Liver (tissue), 9 donors: ENCODE measurements around the gene LDB2. TPM values are rescaled to one million over a fixed set of nuclear protein-coding genes. Genes with fewer than 3 reads are reported as not detected.

Source experiments
- DNase-seq: peaks from one replicate; pipeline ENCODE4 v3.0.0-alpha.2; 2017; ENCODE audit warnings: low spot score
- H3K27ac ChIP-seq, 2 donors: one replicate each; pipeline ENCODE4 v1.7.0; 2013; ENCODE audit warnings: inconsistent platforms in 2 of 2, low read length in 2 of 2, control low read depth in 1 of 2, low read depth in 1 of 2, mild to moderate bottlenecking in 1 of 2
- H3K27me3 ChIP-seq, 4 donors: one replicate each; pipeline versions ENCODE4 v1.6.1 to v1.7.0; 2013; ENCODE audit warnings: low read length in 3 of 4, inconsistent platforms in 1 of 4, mild to moderate bottlenecking in 1 of 4, moderate library complexity in 1 of 4; ENCODE audit not compliant: control insufficient read depth in 4 of 4, insufficient read depth in 4 of 4
- H3K36me3 ChIP-seq, 4 donors: one replicate each; pipeline versions ENCODE4 v1.6.1 to v1.7.0; 2013; ENCODE audit warnings: low read length in 3 of 4, mild to moderate bottlenecking in 3 of 4, low read depth in 1 of 4, moderate library complexity in 1 of 4; ENCODE audit not compliant: control insufficient read depth in 4 of 4, insufficient read depth in 3 of 4
- H3K4me1 ChIP-seq, 4 donors: one replicate each; pipeline versions ENCODE4 v1.6.1 to v1.7.0; 2013; ENCODE audit warnings: low read length in 3 of 4, mild to moderate bottlenecking in 3 of 4, moderate library complexity in 1 of 4; ENCODE audit not compliant: control insufficient read depth in 4 of 4, insufficient read depth in 4 of 4
- H3K4me3 ChIP-seq, 3 donors: one replicate each; pipeline versions ENCODE4 v1.6.1 to v1.7.0; 2013; ENCODE audit warnings: low read length in 3 of 3, control low read depth in 1 of 3, low read depth in 1 of 3, mild to moderate bottlenecking in 1 of 3
- H3K9ac ChIP-seq, 2 donors: one replicate each; pipeline ENCODE4 v1.7.0; 2013; ENCODE audit warnings: low read length in 2 of 2, mild to moderate bottlenecking in 2 of 2, moderate library complexity in 2 of 2, control low read depth in 1 of 2, low read depth in 1 of 2
- H3K9me3 ChIP-seq, 4 donors: one replicate each; pipeline versions ENCODE4 v1.6.1 to v1.7.0; 2013; ENCODE audit warnings: low read length in 3 of 4; ENCODE audit not compliant: control insufficient read depth in 4 of 4
- EGR1 ChIP-seq, 2 donors: IDR thresholded peaks; 2 replicates each; pipeline ENCODE4 v1.6.1; 2016 to 2018; ENCODE audit warnings: antibody characterized with exemption in 2 of 2, low read depth in 2 of 2
- FOXA1 ChIP-seq: IDR thresholded peaks from 2 replicates; pipeline ENCODE4 v1.6.1; 2016; ENCODE audit warnings: antibody characterized with exemption
- FOXA2 ChIP-seq: IDR thresholded peaks from 2 replicates; pipeline ENCODE4 v1.6.1; 2016; ENCODE audit warnings: antibody characterized with exemption
- GABPA ChIP-seq, 2 donors: IDR thresholded peaks in 1 of 2; conservative IDR thresholded peaks in 1 of 2; 2 replicates each; pipeline ENCODE4 v1.6.1; 2016; ENCODE audit warnings: antibody characterized with exemption in 2 of 2, mild to moderate bottlenecking in 1 of 2, moderate library complexity in 1 of 2
- HNF4A ChIP-seq, 2 donors: conservative IDR thresholded peaks; 2 replicates each; pipeline ENCODE4 v1.6.1; 2016; ENCODE audit warnings: antibody characterized with exemption in 2 of 2, mild to moderate bottlenecking in 2 of 2
- HNF4G ChIP-seq: IDR thresholded peaks from 2 replicates; pipeline ENCODE4 v1.6.1; 2016; ENCODE audit warnings: antibody characterized with exemption
- JUND ChIP-seq, 2 donors: IDR thresholded peaks; 2 replicates each; pipeline ENCODE4 v1.6.1; 2016; ENCODE audit warnings: antibody characterized with exemption in 2 of 2
- NR2F2 ChIP-seq: IDR thresholded peaks from 2 replicates; pipeline ENCODE4 v1.6.1; 2016; ENCODE audit warnings: antibody characterized with exemption
- RAD21 ChIP-seq, 2 donors: IDR thresholded peaks; 2 replicates each; pipeline ENCODE4 v1.6.1; 2016; ENCODE audit warnings: antibody characterized with exemption in 2 of 2, mild to moderate bottlenecking in 2 of 2
- RXRA ChIP-seq, 2 donors: IDR thresholded peaks; 2 replicates each; pipeline ENCODE4 v1.6.1; 2017 to 2018; ENCODE audit warnings: antibody characterized with exemption in 2 of 2, mild to moderate bottlenecking in 1 of 2
- SP1 ChIP-seq: IDR thresholded peaks from 2 replicates; pipeline ENCODE4 v1.6.1; 2018; ENCODE audit warnings: antibody characterized with exemption, mild to moderate bottlenecking
- TAF1 ChIP-seq: conservative IDR thresholded peaks from 2 replicates; pipeline ENCODE4 v1.6.1; 2016; ENCODE audit warnings: antibody characterized with exemption, mild to moderate bottlenecking
- YY1 ChIP-seq: IDR thresholded peaks from 2 replicates; pipeline ENCODE4 v1.6.1; 2016; ENCODE audit warnings: antibody characterized with exemption, mild to moderate bottlenecking
- WGBS: extraction: QIAGEN DNeasy Blood & Tissue Kit; methylation state at CpG from one replicate; pipeline ENCODE4 v1.1.7; 2013; 5-methylcytosine and 5-hydroxymethylcytosine counted together
- polyA plus RNA-seq, 2 donors: library from polyadenylated mRNA; stranded (reverse) in 1 of 2; unstranded in 1 of 2; fragments of 200-250 nt in 1 of 2; fragments of >200 nt in 1 of 2; fragmentation: Nextera tagmentation in 1 of 2; extraction: Ambion mirVana in 1 of 2; gene quantifications; one replicate each; pipeline versions ENCODE4 v1.2.1 to v1.2.3, GENCODE V29; 2013 to 2015
- total RNA-seq, 2 donors: library from RNA; depleted of rRNA; stranded (reverse); fragments of >200 nt; gene quantifications; one replicate each; pipeline ENCODE4 v1.2.3, GENCODE V29; 2014
- TF ChIP-seq, protein P1 (sequence below): IDR thresholded peaks from 2 replicates; pipeline ENCODE4 v1.6.1; 2016; ENCODE audit warnings: antibody characterized with exemption
- TF ChIP-seq, protein P2 (sequence below): fragments of 150-350 bp; IDR thresholded peaks from 2 replicates; pipeline ENCODE4 v1.5.1; 2017; ENCODE audit warnings: improper control_type of control experiment, low read depth, low read length; ENCODE audit not compliant: missing input control
- TF ChIP-seq, protein P3 (sequence below): IDR thresholded peaks from 2 replicates; pipeline ENCODE4 v1.6.1; 2016; ENCODE audit warnings: antibody characterized with exemption, mild to moderate bottlenecking
- TF ChIP-seq, protein P4 (sequence below): IDR thresholded peaks from 2 replicates; pipeline ENCODE4 v1.6.1; 2016; ENCODE audit warnings: antibody characterized with exemption
- TF ChIP-seq, protein P5 (sequence below): IDR thresholded peaks from 2 replicates; pipeline ENCODE4 v1.6.1; 2016; ENCODE audit warnings: antibody characterized with exemption
- donor health status: healthy.
- donor health status: healthy.
- donor health status: healthy.
- donor health status: healthy.
- donor health status: healthy.

The LDB2 gene
- total and polyA plus RNA-seq, 4 donors: 7.4 to 31.9 (median 16.8) TPM

DNA sequence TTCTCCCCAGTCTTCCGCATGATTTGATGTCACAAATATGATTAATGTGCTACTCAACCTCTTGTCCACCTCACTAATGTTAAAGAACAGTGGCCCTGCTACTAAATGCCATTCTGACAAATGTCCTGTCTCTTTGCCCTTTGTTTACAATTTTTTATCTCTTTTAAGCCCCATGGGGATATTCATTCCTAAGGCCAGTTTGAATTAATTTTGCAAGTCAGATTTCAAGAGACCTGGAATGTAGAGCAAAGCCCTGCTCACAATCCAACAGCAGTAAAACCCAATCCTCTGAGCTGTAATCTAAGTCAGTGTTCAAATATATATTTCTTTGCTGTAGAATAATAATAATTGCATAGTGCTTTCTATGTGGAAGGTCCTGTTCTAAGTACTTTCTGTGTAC is 81.2 kb downstream of the LDB2 start:
- H3K4me1 ChIP-seq: peaks cover 0 to 5% (median 2%) of the 10 kb centered on the region in 4 donors
- H3K9me3 ChIP-seq: no peaks in the 10 kb centered on the region
- no peaks in the 10 kb centered on the region for H3K27me3 ChIP-seq
- no peak overlapping the region for H3K9ac ChIP-seq
- WGBS: 90% methylated on average over 1 of the region's 1 CpG
- H3K27ac ChIP-seq: no peak overlapping the region
- peak; percentile 42 for TF ChIP-seq NR2F2
- TF ChIP-seq, protein P1, sequence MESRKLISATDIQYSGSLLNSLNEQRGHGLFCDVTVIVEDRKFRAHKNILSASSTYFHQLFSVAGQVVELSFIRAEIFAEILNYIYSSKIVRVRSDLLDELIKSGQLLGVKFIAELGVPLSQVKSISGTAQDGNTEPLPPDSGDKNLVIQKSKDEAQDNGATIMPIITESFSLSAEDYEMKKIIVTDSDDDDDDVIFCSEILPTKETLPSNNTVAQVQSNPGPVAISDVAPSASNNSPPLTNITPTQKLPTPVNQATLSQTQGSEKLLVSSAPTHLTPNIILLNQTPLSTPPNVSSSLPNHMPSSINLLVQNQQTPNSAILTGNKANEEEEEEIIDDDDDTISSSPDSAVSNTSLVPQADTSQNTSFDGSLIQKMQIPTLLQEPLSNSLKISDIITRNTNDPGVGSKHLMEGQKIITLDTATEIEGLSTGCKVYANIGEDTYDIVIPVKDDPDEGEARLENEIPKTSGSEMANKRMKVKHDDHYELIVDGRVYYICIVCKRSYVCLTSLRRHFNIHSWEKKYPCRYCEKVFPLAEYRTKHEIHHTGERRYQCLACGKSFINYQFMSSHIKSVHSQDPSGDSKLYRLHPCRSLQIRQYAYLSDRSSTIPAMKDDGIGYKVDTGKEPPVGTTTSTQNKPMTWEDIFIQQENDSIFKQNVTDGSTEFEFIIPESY: no peak
- no peak for TF ChIP-seq FOXA1
- no peaks in the 10 kb centered on the region for H3K36me3 ChIP-seq
- no peak overlapping the region for H3K4me3 ChIP-seq
- DNase-seq: no peak

DNA sequence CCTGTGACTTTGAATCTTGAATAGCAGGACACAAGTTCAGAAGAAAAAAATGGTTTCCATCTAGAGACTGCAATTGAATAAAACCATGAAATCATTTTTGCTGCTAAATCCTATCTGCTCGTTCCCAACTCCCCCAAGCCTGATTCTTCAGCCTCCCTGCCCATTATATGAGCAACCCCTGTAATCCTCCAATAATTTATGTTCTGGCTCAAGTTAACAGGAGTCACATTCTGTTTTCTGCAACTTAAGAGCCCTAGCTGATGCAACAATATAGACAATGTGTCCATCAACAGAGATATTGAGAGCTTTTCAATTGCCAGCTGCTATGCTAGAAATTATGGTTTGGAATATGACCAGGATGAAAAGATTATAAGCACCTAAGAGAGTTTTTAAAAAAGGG is 84.1 kb downstream of the LDB2 start:
- Histone ChIP-seq H3K27me3 (no peaks in the 10 kb centered on the region), H3K9ac (no peak overlapping the region), H3K36me3 (no peaks in the 10 kb centered on the region), H3K4me3 (no peak overlapping the region), H3K9me3 (no peaks in the 10 kb centered on the region), H3K27ac (no peak overlapping the region), H3K4me1 (no peaks in the 10 kb centered on the region)
- 86% methylated on average over 1 of the region's 1 CpG for WGBS
- no peak for DNase-seq
- TF ChIP-seq, protein P2, sequence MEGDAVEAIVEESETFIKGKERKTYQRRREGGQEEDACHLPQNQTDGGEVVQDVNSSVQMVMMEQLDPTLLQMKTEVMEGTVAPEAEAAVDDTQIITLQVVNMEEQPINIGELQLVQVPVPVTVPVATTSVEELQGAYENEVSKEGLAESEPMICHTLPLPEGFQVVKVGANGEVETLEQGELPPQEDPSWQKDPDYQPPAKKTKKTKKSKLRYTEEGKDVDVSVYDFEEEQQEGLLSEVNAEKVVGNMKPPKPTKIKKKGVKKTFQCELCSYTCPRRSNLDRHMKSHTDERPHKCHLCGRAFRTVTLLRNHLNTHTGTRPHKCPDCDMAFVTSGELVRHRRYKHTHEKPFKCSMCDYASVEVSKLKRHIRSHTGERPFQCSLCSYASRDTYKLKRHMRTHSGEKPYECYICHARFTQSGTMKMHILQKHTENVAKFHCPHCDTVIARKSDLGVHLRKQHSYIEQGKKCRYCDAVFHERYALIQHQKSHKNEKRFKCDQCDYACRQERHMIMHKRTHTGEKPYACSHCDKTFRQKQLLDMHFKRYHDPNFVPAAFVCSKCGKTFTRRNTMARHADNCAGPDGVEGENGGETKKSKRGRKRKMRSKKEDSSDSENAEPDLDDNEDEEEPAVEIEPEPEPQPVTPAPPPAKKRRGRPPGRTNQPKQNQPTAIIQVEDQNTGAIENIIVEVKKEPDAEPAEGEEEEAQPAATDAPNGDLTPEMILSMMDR: no peak
- TF ChIP-seq FOXA2 (no peak), FOXA1 (no peak), RXRA (IDR thresholded peaks at IDR 0.05) (no peak), TAF1 (no peak), JUND (IDR thresholded peaks at IDR 0.05) (no peak), NR2F2 (no peak), EGR1 (IDR thresholded peaks at IDR 0.05; ENCODE audit: low read depth in 2 of 2) (no peak), YY1 (no peak), HNF4A (conservative IDR thresholded peaks at IDR 0.05) (no peak), HNF4G (no peak), SP1 (no peak), GABPA (IDR thresholded peaks at IDR 0.05 in 1 of 2, conservative IDR thresholded peaks at IDR 0.05 in 1 of 2) (no peak), RAD21 (IDR thresholded peaks at IDR 0.05) (no peak)
- TF ChIP-seq, protein P3, sequence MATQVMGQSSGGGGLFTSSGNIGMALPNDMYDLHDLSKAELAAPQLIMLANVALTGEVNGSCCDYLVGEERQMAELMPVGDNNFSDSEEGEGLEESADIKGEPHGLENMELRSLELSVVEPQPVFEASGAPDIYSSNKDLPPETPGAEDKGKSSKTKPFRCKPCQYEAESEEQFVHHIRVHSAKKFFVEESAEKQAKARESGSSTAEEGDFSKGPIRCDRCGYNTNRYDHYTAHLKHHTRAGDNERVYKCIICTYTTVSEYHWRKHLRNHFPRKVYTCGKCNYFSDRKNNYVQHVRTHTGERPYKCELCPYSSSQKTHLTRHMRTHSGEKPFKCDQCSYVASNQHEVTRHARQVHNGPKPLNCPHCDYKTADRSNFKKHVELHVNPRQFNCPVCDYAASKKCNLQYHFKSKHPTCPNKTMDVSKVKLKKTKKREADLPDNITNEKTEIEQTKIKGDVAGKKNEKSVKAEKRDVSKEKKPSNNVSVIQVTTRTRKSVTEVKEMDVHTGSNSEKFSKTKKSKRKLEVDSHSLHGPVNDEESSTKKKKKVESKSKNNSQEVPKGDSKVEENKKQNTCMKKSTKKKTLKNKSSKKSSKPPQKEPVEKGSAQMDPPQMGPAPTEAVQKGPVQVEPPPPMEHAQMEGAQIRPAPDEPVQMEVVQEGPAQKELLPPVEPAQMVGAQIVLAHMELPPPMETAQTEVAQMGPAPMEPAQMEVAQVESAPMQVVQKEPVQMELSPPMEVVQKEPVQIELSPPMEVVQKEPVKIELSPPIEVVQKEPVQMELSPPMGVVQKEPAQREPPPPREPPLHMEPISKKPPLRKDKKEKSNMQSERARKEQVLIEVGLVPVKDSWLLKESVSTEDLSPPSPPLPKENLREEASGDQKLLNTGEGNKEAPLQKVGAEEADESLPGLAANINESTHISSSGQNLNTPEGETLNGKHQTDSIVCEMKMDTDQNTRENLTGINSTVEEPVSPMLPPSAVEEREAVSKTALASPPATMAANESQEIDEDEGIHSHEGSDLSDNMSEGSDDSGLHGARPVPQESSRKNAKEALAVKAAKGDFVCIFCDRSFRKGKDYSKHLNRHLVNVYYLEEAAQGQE: no peak
- TF ChIP-seq, protein P1: no peak
- TF ChIP-seq, protein P4, sequence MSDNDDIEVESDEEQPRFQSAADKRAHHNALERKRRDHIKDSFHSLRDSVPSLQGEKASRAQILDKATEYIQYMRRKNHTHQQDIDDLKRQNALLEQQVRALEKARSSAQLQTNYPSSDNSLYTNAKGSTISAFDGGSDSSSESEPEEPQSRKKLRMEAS: no peak
- TF ChIP-seq, protein P5, sequence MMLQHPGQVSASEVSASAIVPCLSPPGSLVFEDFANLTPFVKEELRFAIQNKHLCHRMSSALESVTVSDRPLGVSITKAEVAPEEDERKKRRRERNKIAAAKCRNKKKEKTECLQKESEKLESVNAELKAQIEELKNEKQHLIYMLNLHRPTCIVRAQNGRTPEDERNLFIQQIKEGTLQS: no peak
